SK-N-SH treated with all-trans-retinoic acid at 6 μM for 48 hours (cell line): ENCODE results near the gene TOP3A.

ENCODE experiments used
- ARNTL ChIP-seq: fragments of 450-650 bp; formaldehyde crosslinking; IDR thresholded peaks from 2 replicates; pipeline ENCODE4 v1.5.0; 2020; ENCODE audit warnings: low read depth, mild to moderate bottlenecking, moderate library complexity, borderline replicate concordance
- GLIS3 ChIP-seq: fragments of 250-450 bp; sonication (Bioruptor Pico); IDR thresholded peaks from 2 replicates; pipeline ENCODE4 v1.5.0; 2020; ENCODE audit warnings: mild to moderate bottlenecking, moderate library complexity
- ZFP3 ChIP-seq: fragments of 250-450 bp; sonication (Bioruptor Pico); IDR thresholded peaks from 2 replicates; pipeline ENCODE4 v1.5.0; 2020; ENCODE audit warnings: mild to moderate bottlenecking, moderate library complexity
- ZFP30 ChIP-seq: fragments of 450-650 bp; formaldehyde crosslinking; IDR thresholded peaks from 2 replicates; pipeline ENCODE4 v1.5.0; 2022; ENCODE audit warnings: mild to moderate bottlenecking, moderate library complexity
- ZNF70 ChIP-seq: fragments of 450-650 bp; formaldehyde crosslinking; IDR thresholded peaks from 2 replicates; pipeline ENCODE4 v1.5.0; 2020; ENCODE audit warnings: mild to moderate bottlenecking, moderate library complexity
- ZNF8 ChIP-seq: fragments of 450-650 bp; formaldehyde crosslinking; IDR thresholded peaks from 2 replicates; pipeline ENCODE4 v1.5.0; 2020; ENCODE audit warnings: mild to moderate bottlenecking, moderate library complexity
- TF ChIP-seq, protein P1 (sequence below): fragments of 250-450 bp; sonication (Bioruptor Pico); IDR thresholded peaks from 2 replicates; pipeline ENCODE4 v1.8.0; 2021; ENCODE audit warnings: low read depth, mild to moderate bottlenecking, moderate library complexity, borderline replicate concordance
- TF ChIP-seq, protein P2 (sequence below): fragments of 250-450 bp; sonication (Bioruptor Pico); IDR thresholded peaks from 2 replicates; pipeline ENCODE4 v1.8.0; 2020; ENCODE audit warnings: mild to moderate bottlenecking, moderate library complexity, borderline replicate concordance

DNA sequence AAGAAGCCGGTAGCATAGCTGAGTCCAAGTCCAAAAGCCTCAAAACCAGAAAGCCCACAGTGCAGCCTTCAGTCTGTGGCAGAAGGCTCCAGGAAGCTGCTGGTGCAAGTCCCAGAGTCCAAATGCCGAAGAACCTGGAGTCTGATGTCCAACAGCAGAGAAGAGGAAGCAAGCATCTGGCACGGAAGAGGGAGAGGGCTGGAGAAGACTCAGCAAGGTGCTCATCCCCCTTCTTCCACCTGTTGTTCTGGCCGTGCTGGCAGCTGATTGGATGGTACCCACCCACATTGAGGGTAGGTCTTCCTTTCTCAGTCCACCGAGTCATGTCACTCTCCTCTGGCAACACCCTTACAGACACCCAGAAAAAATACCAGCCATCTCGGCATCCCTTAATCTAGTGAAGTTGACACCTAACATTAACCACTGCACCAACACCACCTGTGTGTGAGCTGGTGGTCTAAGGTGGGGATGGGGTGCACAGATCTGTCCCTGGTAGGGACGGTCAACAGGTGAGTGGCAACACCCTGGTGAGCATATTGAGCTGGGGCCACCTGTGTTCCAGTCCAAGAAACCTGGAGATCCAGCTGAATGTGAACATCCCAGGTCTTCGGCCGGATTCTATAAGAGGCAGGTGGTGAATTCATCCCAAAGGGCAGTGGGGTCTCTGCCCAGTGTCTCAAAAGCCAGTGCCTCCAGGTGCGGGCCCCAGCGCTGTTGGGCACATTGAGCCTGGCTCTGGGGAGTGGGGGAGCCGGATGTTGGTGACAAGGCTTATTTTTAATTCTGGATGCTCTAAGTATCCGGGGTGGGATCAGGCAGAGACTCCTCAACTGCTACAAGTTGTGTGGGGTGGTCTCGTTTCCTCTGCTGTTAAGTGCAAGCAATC lies 44.5 kb downstream of the TOP3A start:
- TF ChIP-seq, protein P1, sequence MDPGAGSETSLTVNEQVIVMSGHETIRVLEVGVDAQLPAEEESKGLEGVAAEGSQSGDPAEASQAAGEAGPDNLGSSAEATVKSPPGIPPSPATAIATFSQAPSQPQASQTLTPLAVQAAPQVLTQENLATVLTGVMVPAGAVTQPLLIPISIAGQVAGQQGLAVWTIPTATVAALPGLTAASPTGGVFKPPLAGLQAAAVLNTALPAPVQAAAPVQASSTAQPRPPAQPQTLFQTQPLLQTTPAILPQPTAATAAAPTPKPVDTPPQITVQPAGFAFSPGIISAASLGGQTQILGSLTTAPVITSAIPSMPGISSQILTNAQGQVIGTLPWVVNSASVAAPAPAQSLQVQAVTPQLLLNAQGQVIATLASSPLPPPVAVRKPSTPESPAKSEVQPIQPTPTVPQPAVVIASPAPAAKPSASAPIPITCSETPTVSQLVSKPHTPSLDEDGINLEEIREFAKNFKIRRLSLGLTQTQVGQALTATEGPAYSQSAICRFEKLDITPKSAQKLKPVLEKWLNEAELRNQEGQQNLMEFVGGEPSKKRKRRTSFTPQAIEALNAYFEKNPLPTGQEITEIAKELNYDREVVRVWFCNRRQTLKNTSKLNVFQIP (CRISPR knock-in tag): no peak
- TF ChIP-seq ZFP30 (no peak), ARNTL (CRISPR knock-in tag) (no peak), ZNF8 (CRISPR knock-in tag) (no peak), ZFP3 (no peak), ZNF70 (CRISPR knock-in tag) (no peak), GLIS3 (CRISPR knock-in tag) (no peak)
- TF ChIP-seq, protein P2, sequence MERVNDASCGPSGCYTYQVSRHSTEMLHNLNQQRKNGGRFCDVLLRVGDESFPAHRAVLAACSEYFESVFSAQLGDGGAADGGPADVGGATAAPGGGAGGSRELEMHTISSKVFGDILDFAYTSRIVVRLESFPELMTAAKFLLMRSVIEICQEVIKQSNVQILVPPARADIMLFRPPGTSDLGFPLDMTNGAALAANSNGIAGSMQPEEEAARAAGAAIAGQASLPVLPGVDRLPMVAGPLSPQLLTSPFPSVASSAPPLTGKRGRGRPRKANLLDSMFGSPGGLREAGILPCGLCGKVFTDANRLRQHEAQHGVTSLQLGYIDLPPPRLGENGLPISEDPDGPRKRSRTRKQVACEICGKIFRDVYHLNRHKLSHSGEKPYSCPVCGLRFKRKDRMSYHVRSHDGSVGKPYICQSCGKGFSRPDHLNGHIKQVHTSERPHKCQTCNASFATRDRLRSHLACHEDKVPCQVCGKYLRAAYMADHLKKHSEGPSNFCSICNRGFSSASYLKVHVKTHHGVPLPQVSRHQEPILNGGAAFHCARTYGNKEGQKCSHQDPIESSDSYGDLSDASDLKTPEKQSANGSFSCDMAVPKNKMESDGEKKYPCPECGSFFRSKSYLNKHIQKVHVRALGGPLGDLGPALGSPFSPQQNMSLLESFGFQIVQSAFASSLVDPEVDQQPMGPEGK: no peak
